Stimulated activated naive CD8-positive, alpha-beta T cell treated with anti-CD3 and anti-CD28 coated beads, Interleukin-15, Interleukin-2, amounts not matched to agents 100 ng/mL and 50 ng/mL, for 24 hours (primary cell): ENCODE data around the gene CYLD.
A peak's percentile ranks its signal among the peaks of the same experiment; 100 is the strongest.

ENCODE experiments used
- H3K27ac Mint-ChIP-seq: one replicate; pipeline ENCODE4 v1.8.0; 2021; ENCODE audit warnings: mild to moderate bottlenecking, mixed read lengths
- H3K27me3 Mint-ChIP-seq: one replicate; pipeline ENCODE4 v1.8.0; 2021; ENCODE audit warnings: mixed read lengths
- H3K36me3 Mint-ChIP-seq: one replicate; pipeline ENCODE4 v1.8.0; 2021; ENCODE audit warnings: low read depth, mixed read lengths
- H3K4me1 Mint-ChIP-seq: one replicate; pipeline ENCODE4 v1.8.0; 2021; ENCODE audit warnings: low read depth, mixed read lengths
- H3K4me3 Mint-ChIP-seq: one replicate; pipeline ENCODE4 v1.8.0; 2021; ENCODE audit warnings: mild to moderate bottlenecking, mixed read lengths
- H3K9me3 Mint-ChIP-seq: one replicate; pipeline ENCODE4 v1.8.0; 2021; ENCODE audit warnings: mixed read lengths

The CYLD gene

GRCh38 chr16:50741225-50741780 is 583 bp upstream of the CYLD start:
- peaks cover 62% of the 10 kb centered on the region for H3K4me1 Mint-ChIP-seq

DNA sequence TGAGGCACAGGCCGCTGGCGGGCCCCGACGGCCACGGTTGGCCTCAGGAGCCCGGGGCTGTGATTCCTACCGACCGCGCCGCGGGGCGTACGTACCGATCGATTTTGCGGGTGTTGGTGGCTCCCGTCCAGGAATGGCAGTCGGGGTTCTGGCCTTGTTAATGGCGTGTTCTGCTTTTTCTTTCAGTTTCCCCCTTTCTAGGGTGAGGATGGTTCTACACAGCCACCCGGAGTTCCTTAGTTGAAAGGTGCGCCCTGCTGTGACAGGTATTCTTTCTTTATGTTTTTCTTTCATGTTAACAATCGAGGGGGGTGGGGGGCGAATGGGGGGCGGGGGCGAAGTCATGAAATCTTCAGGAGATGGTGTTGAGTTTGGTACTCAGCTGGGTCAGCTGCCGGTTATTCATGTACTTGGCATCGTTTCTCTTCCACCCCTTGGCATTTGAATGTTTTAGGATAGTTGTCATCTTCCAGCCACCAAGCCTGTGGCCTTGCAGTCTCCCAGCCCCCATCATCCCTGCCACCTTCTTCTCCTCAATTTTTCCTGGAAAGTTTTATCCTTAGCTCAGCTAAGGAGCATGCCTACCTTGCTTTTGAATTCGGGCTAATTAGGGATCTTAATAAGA is 802 bp downstream of the CYLD start:
- H3K4me1 Mint-ChIP-seq = peaks cover 62% of the 10 kb centered on the region
- peak overlapping the region; percentile 89 for H3K4me3 Mint-ChIP-seq
- peaks cover 20% of the 10 kb centered on the region for H3K36me3 Mint-ChIP-seq
- no peaks in the 10 kb centered on the region for H3K27me3 Mint-ChIP-seq
- peak overlapping the region; percentile 96 for H3K27ac Mint-ChIP-seq
- H3K9me3 Mint-ChIP-seq = no peaks in the 10 kb centered on the region

More at GRCh38 chr16:50741225-50741780, 583 bp upstream of the CYLD start:
- H3K9me3 Mint-ChIP-seq = no peaks in the 10 kb centered on the region
- H3K4me3 Mint-ChIP-seq = peak overlapping the region; percentile 85
- peaks cover 16% of the 10 kb centered on the region for H3K36me3 Mint-ChIP-seq
- H3K27me3 Mint-ChIP-seq = no peaks in the 10 kb centered on the region
- H3K27ac Mint-ChIP-seq = peak overlapping the region; percentile 92

- peaks cover 69% of the 10 kb centered on the region for H3K4me1 Mint-ChIP-seq
- H3K4me3 Mint-ChIP-seq = peak overlapping the region; percentile 89
- no peaks in the 10 kb centered on the region for H3K27me3 Mint-ChIP-seq
- H3K36me3 Mint-ChIP-seq = peaks cover 20% of the 10 kb centered on the region
- H3K9me3 Mint-ChIP-seq = no peaks in the 10 kb centered on the region
- peak overlapping the region; percentile 96 for H3K27ac Mint-ChIP-seq
Measured at GRCh38 chr16:50743581-50744225, 1.8 kb downstream of the CYLD start.

- H3K36me3 Mint-ChIP-seq = peaks cover 26% of the 10 kb centered on the region
- H3K9me3 Mint-ChIP-seq = no peaks in the 10 kb centered on the region
- H3K27me3 Mint-ChIP-seq = no peaks in the 10 kb centered on the region
- peak overlapping the region; percentile 96 for H3K27ac Mint-ChIP-seq
- H3K4me1 Mint-ChIP-seq = peaks cover 79% of the 10 kb centered on the region
- peak overlapping the region; percentile 89 for H3K4me3 Mint-ChIP-seq
Measured at GRCh38 chr16:50744881-50745280, 3.0 kb downstream of the CYLD start.

GRCh38 chr16:50745940-50746339 is 4.1 kb downstream of the CYLD start:
- Mint-ChIP-seq H3K36me3 (peaks cover 36% of the 10 kb centered on the region), H3K9me3 (no peaks in the 10 kb centered on the region), H3K4me1 (peaks cover 80% of the 10 kb centered on the region), H3K27ac (peak overlapping the region; percentile 96), H3K4me3 (peak overlapping the region; percentile 89), H3K27me3 (no peaks in the 10 kb centered on the region)

DNA sequence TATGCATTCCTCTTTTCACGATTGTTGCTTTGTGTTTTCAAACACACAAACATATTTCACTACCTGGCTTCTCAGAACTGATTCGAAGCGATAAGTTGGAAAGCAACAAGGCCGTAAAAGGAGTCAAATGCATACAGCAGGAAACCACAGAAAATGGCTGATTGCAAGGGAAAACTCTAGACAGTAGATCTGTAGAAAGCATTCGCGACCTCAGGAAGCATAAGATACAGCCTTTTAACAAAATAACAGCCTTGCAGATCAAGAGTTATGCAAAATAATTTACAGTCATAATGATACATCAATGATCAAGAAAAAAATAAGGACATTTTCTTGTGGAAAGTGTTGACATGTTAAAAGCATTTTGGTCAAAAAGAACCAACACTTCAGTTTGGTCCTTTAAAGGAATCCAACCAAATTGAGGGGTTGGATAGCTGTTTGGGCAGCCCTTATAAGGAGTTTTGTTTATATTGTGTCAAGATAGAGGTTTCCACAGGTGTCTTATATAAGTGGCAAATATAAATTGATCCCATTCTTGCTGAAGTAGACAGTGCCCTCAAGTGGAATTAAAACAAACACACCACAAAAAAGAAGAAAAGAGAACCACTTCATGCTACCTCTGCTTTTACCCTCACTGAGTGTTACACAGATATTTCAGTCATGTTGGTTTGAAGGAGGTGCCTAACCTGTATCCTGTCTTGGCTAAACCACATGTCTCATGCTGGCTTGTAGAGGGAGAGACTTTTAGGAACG is 5.5 kb downstream of the CYLD start:
- Mint-ChIP-seq H3K27ac (peak overlapping the region; percentile 92), H3K27me3 (no peaks in the 10 kb centered on the region), H3K4me3 (peak overlapping the region; percentile 81), H3K4me1 (peaks cover 85% of the 10 kb centered on the region), H3K9me3 (no peaks in the 10 kb centered on the region), H3K36me3 (peaks cover 47% of the 10 kb centered on the region)

- H3K27ac Mint-ChIP-seq = no peak overlapping the region
- H3K9me3 Mint-ChIP-seq = no peaks in the 10 kb centered on the region
- H3K27me3 Mint-ChIP-seq = no peaks in the 10 kb centered on the region
Measured at GRCh38 chr16:50751528-50751927, 9.6 kb downstream of the CYLD start.

GRCh38 chr16:50752471-50753235 is 10.8 kb downstream of the CYLD start:
- H3K4me3 Mint-ChIP-seq = peak overlapping the region; percentile 18
- H3K9me3 Mint-ChIP-seq = no peaks in the 10 kb centered on the region
- H3K27me3 Mint-ChIP-seq = no peaks in the 10 kb centered on the region
- H3K27ac Mint-ChIP-seq = peak overlapping the region; percentile 43
- H3K4me1 Mint-ChIP-seq = peaks cover 75% of the 10 kb centered on the region
- H3K36me3 Mint-ChIP-seq = peaks cover 67% of the 10 kb centered on the region

More at GRCh38 chr16:50751528-50751927, 9.6 kb downstream of the CYLD start:
- H3K36me3 Mint-ChIP-seq = peaks cover 67% of the 10 kb centered on the region
- peak overlapping the region; percentile 20 for H3K4me3 Mint-ChIP-seq
- H3K4me1 Mint-ChIP-seq = peaks cover 75% of the 10 kb centered on the region

DNA sequence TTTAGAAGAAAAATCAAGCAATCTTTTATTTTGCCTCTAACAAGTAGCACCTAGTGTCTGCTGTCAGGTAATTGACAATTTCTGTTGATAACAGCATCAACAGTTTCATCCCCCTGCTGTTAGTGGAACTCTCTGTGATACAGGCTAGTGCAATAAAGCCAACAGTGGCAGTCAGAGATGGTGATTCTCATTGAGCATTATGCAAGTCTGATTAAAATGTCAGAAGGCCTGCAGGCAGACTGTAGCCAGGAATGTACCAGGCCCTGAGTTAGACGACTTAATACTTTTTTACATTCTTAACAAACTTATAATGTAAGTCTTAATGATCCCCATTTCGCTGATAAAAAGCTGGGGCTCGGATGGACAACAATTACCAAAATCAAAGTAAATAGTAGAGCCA is 14.6 kb downstream of the CYLD start:
- H3K27ac Mint-ChIP-seq = no peak overlapping the region
- H3K9me3 Mint-ChIP-seq = no peaks in the 10 kb centered on the region
- H3K4me1 Mint-ChIP-seq = peaks cover 72% of the 10 kb centered on the region
- H3K27me3 Mint-ChIP-seq = no peaks in the 10 kb centered on the region
- H3K36me3 Mint-ChIP-seq = peaks cover 75% of the 10 kb centered on the region
- no peak overlapping the region for H3K4me3 Mint-ChIP-seq

DNA sequence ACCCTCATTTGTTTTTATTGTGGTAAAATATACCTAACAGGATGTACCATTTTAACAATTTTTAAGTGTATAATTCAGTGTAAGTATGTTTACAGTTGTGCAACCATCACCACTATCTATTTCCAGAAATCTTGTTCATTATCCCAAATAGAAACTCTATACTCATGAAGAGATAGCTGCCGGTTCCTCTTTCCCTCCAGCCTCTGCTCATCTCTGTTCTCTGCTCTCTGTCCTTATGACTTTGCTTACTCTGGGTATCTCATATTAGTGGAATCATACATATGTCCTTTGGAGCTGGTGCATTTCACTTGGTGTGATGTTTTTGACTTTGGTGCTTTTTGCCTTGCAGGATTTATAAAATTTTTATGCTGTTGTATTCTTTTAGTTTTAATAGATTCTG is 19.4 kb downstream of the CYLD start:
- H3K27ac Mint-ChIP-seq = peak overlapping the region; percentile 24
- peaks cover 70% of the 10 kb centered on the region for H3K36me3 Mint-ChIP-seq
- no peak overlapping the region for H3K4me3 Mint-ChIP-seq
- H3K27me3 Mint-ChIP-seq = no peaks in the 10 kb centered on the region
- peaks cover 87% of the 10 kb centered on the region for H3K4me1 Mint-ChIP-seq
- H3K9me3 Mint-ChIP-seq = no peaks in the 10 kb centered on the region

DNA sequence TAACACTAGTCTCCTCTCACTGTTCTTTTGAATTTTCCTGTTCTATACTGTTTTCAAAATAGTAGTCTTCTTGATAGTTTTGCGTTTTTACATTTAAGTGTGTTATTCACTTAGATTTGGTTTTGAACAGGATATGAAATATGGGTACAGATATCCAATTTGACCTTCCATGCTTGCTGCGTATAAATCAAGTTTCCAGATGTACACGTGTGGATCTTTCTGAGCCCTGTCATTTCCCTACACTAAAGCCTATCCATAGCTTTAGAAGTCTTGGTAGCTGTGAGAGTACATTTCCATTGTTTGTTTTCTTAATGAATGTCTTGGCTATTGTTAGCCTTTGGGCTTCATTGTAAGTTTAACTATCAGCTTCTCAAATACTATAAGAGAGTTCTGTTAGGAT is 20.4 kb downstream of the CYLD start:
- H3K9me3 Mint-ChIP-seq = no peaks in the 10 kb centered on the region
- no peak overlapping the region for H3K27ac Mint-ChIP-seq
- peaks cover 72% of the 10 kb centered on the region for H3K36me3 Mint-ChIP-seq
- H3K27me3 Mint-ChIP-seq = no peaks in the 10 kb centered on the region
- H3K4me3 Mint-ChIP-seq = no peak overlapping the region
- H3K4me1 Mint-ChIP-seq = peaks cover 87% of the 10 kb centered on the region

- H3K4me3 Mint-ChIP-seq = no peak overlapping the region
- no peaks in the 10 kb centered on the region for H3K9me3 Mint-ChIP-seq
- H3K4me1 Mint-ChIP-seq = peaks cover 90% of the 10 kb centered on the region
- no peaks in the 10 kb centered on the region for H3K27me3 Mint-ChIP-seq
- peaks cover 75% of the 10 kb centered on the region for H3K36me3 Mint-ChIP-seq
- H3K27ac Mint-ChIP-seq = no peak overlapping the region
Measured at GRCh38 chr16:50763211-50763610, 21.3 kb downstream of the CYLD start.

GRCh38 chr16:50765260-50765659 is 23.4 kb downstream of the CYLD start:
- Mint-ChIP-seq H3K27ac (peak overlapping the region; percentile 29), H3K4me3 (peak overlapping the region; percentile 30), H3K9me3 (no peaks in the 10 kb centered on the region), H3K27me3 (no peaks in the 10 kb centered on the region), H3K4me1 (peaks cover 96% of the 10 kb centered on the region), H3K36me3 (peaks cover 82% of the 10 kb centered on the region)

GRCh38 chr16:50765861-50766260 is 24.0 kb downstream of the CYLD start:
- H3K4me1 Mint-ChIP-seq = peaks cover 95% of the 10 kb centered on the region
- peak overlapping the region; percentile 29 for H3K27ac Mint-ChIP-seq
- H3K9me3 Mint-ChIP-seq = no peaks in the 10 kb centered on the region
- H3K4me3 Mint-ChIP-seq = peak overlapping the region; percentile 30
- H3K36me3 Mint-ChIP-seq = peaks cover 79% of the 10 kb centered on the region
- no peaks in the 10 kb centered on the region for H3K27me3 Mint-ChIP-seq
